WTC11 (cell line): ENCODE data around the gene EXOC4. TPM values are rescaled to one million over a fixed set of nuclear protein-coding genes. Genes with fewer than 3 reads are reported as not detected.

Source experiments
- ATAC-seq: fragments of 200-7000 bp; cut with Tn5 transposase; 2 replicates; pipeline ENCODE4 v1.10.0; 2021; ENCODE audit warnings: mild to moderate bottlenecking, moderate library complexity
- CTCF ChIA-PET: fragments of 300-600 bp; sonication (Branson Sonifier 250); formaldehyde crosslinking; loops from one replicate; lab custom pipeline; 2021; ENCODE audit warnings: antibody characterized with exemption; lab: Charles Lee
- POLR2A ChIA-PET: fragments of 350-600 bp; sonication (Branson Sonifier 250); formaldehyde crosslinking; loops from one replicate; lab custom pipeline; 2021; ENCODE audit warnings: antibody characterized with exemption; lab: Charles Lee
- DNase-seq: peaks from one replicate; pipeline ENCODE4 v3.0.0; 2021; ENCODE audit warnings: low spot score
- H3K27ac Mint-ChIP-seq: 2 replicates; pipeline ENCODE4 v1.8.0; 2021; ENCODE audit warnings: mixed read lengths
- H3K27me3 Mint-ChIP-seq: 2 replicates; pipeline ENCODE4 v1.8.0; 2021; ENCODE audit warnings: low read depth, mild to moderate bottlenecking, moderate library complexity, mixed read lengths
- H3K36me3 Mint-ChIP-seq: 2 replicates; pipeline ENCODE4 v1.8.0; 2021; ENCODE audit warnings: mixed read lengths
- H3K4me1 Mint-ChIP-seq: 2 replicates; pipeline ENCODE4 v1.8.0; 2022; ENCODE audit warnings: mixed read lengths
- H3K4me3 Mint-ChIP-seq: 2 replicates; pipeline ENCODE4 v1.8.0; 2021; ENCODE audit warnings: mild to moderate bottlenecking, moderate library complexity, mixed read lengths
- H3K9me3 Mint-ChIP-seq: 2 replicates; pipeline ENCODE4 v1.8.0; 2021; ENCODE audit warnings: mixed read lengths
- AFF4 ChIP-seq: sonication (generic); formaldehyde crosslinking; IDR thresholded peaks from 2 replicates; pipeline ENCODE4 v1.8.1; 2023; ENCODE audit warnings: mild to moderate bottlenecking, missing genetic modification reagents, borderline replicate concordance
- ATF1 ChIP-seq: sonication (generic); formaldehyde crosslinking; IDR thresholded peaks from 2 replicates; pipeline ENCODE4 v1.8.1; 2023; ENCODE audit warnings: mild to moderate bottlenecking, moderate library complexity, missing genetic modification reagents
- FOXK1 ChIP-seq: sonication (generic); formaldehyde crosslinking; IDR thresholded peaks from 2 replicates; pipeline ENCODE4 v1.8.0; 2022; ENCODE audit warnings: mild to moderate bottlenecking, moderate library complexity, missing genetic modification reagents
- MLX ChIP-seq: sonication (generic); formaldehyde crosslinking; IDR thresholded peaks from 2 replicates; pipeline ENCODE4 v1.8.1; 2023; ENCODE audit warnings: mild to moderate bottlenecking, missing genetic modification reagents, moderate library complexity
- NR2C2 ChIP-seq: sonication (generic); formaldehyde crosslinking; IDR thresholded peaks from 2 replicates; pipeline ENCODE4 v1.8.0; 2022; ENCODE audit warnings: mild to moderate bottlenecking, missing genetic modification reagents
- TEAD4 ChIP-seq: sonication (generic); formaldehyde crosslinking; IDR thresholded peaks from 2 replicates; pipeline ENCODE4 v1.8.0; 2022; ENCODE audit warnings: mild to moderate bottlenecking, missing genetic modification reagents
- ZNF281 ChIP-seq: sonication (generic); formaldehyde crosslinking; IDR thresholded peaks from 2 replicates; pipeline ENCODE4 v1.8.0; 2023; ENCODE audit warnings: mild to moderate bottlenecking, missing genetic modification reagents
- total RNA-seq: library from RNA; stranded (reverse); gene quantifications from 3 replicates; pipeline ENCODE4 v1.2.3, GENCODE V29; 2021
- TF ChIP-seq, protein P1 (sequence below): sonication (generic); formaldehyde crosslinking; IDR thresholded peaks from 2 replicates; pipeline ENCODE4 v1.8.1; 2023; ENCODE audit warnings: mild to moderate bottlenecking, missing genetic modification reagents, moderate library complexity
- TF ChIP-seq, protein P2 (sequence below): fragments of 250-450 bp; sonication (Bioruptor Pico); IDR thresholded peaks from 2 replicates; pipeline ENCODE4 v2.1.2; 2022; ENCODE audit warnings: mild to moderate bottlenecking, moderate library complexity
- TF ChIP-seq, protein P3 (sequence below): fragments of 250-450 bp; sonication (Bioruptor Pico); IDR thresholded peaks from 2 replicates; pipeline ENCODE4 v1.9.0; 2021; ENCODE audit warnings: mild to moderate bottlenecking, borderline replicate concordance

Gene EXOC4
- total RNA-seq, 1 experiment from 2014 or later, result 62.0 TPM

DNA sequence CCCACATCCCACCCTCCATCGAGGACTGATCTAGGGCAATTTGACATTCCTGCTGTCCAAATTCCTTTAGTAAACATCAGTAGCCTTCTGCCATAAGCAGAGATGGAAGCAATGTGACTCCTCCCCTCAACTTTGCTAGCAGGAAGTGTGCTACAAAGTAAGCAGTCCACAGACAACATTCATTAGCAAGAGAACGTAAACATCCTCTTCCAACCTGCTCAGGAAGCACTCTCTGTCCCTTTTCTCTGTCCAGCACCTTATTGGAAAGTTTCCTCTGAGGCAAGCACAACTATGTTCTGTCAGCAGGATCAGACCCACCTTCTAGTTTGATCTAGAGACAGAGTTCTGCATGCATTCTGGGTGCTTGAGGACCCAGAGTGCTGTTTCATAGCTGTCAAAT is 826.1 kb downstream of the EXOC4 start:
- H3K9me3 Mint-ChIP-seq, result peaks cover 43% of the 10 kb centered on the region
- DNase-seq, result no peak

DNA sequence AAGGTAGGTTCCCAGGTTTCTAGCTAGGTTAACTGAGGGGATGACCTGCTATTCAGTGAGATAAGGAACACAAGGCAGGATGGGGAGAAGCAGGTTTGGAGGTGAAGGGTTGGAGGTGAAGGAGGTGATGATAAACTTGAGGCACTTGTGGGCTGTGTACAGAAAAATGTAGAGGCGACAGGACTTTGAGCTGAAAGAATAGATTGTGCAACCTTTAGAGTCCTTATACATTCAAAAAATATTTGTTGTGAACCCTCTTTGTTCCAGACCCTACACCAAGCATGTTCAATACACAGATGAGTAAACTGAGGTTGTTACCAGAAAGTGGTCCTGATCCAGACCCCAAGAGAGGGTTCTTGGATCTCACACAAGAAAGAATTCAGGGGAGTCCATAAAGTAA is 828.8 kb downstream of the EXOC4 start:
- Mint-ChIP-seq H3K36me3 (peaks cover 19% of the 10 kb centered on the region), H3K9me3 (peaks cover 41% of the 10 kb centered on the region), H3K27me3 (no peaks in the 10 kb centered on the region), H3K4me3 (no peak overlapping the region), H3K4me1 (peaks cover 8% of the 10 kb centered on the region), H3K27ac (no peak overlapping the region)
- no peak for TF ChIP-seq MLX (CRISPR knock-in tag)
- no peak for TF ChIP-seq AFF4 (CRISPR knock-in tag)
- no peak for TF ChIP-seq ZNF281 (CRISPR knock-in tag)
- TF ChIP-seq ATF1, result no peak
- TF ChIP-seq, protein P1, sequence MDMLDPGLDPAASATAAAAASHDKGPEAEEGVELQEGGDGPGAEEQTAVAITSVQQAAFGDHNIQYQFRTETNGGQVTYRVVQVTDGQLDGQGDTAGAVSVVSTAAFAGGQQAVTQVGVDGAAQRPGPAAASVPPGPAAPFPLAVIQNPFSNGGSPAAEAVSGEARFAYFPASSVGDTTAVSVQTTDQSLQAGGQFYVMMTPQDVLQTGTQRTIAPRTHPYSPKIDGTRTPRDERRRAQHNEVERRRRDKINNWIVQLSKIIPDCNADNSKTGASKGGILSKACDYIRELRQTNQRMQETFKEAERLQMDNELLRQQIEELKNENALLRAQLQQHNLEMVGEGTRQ (CRISPR knock-in tag), result no peak
- no peak for TF ChIP-seq TEAD4 (CRISPR knock-in tag)
- TF ChIP-seq, protein P2, sequence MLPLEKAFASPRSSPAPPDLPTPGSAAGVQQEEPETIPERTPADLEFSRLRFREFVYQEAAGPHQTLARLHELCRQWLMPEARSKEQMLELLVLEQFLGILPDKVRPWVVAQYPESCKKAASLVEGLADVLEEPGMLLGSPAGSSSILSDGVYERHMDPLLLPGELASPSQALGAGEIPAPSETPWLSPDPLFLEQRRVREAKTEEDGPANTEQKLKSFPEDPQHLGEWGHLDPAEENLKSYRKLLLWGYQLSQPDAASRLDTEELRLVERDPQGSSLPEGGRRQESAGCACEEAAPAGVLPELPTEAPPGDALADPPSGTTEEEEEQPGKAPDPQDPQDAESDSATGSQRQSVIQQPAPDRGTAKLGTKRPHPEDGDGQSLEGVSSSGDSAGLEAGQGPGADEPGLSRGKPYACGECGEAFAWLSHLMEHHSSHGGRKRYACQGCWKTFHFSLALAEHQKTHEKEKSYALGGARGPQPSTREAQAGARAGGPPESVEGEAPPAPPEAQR, result no peak
- TF ChIP-seq, protein P3, sequence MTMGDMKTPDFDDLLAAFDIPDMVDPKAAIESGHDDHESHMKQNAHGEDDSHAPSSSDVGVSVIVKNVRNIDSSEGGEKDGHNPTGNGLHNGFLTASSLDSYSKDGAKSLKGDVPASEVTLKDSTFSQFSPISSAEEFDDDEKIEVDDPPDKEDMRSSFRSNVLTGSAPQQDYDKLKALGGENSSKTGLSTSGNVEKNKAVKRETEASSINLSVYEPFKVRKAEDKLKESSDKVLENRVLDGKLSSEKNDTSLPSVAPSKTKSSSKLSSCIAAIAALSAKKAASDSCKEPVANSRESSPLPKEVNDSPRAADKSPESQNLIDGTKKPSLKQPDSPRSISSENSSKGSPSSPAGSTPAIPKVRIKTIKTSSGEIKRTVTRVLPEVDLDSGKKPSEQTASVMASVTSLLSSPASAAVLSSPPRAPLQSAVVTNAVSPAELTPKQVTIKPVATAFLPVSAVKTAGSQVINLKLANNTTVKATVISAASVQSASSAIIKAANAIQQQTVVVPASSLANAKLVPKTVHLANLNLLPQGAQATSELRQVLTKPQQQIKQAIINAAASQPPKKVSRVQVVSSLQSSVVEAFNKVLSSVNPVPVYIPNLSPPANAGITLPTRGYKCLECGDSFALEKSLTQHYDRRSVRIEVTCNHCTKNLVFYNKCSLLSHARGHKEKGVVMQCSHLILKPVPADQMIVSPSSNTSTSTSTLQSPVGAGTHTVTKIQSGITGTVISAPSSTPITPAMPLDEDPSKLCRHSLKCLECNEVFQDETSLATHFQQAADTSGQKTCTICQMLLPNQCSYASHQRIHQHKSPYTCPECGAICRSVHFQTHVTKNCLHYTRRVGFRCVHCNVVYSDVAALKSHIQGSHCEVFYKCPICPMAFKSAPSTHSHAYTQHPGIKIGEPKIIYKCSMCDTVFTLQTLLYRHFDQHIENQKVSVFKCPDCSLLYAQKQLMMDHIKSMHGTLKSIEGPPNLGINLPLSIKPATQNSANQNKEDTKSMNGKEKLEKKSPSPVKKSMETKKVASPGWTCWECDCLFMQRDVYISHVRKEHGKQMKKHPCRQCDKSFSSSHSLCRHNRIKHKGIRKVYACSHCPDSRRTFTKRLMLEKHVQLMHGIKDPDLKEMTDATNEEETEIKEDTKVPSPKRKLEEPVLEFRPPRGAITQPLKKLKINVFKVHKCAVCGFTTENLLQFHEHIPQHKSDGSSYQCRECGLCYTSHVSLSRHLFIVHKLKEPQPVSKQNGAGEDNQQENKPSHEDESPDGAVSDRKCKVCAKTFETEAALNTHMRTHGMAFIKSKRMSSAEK, result no peak
- ATAC-seq, result no peak
- ChIA-PET POLR2A (no interaction called here), CTCF (no interaction called here)
- DNase-seq, result no peak

More for the DNA sequence above, 826.1 kb downstream of the EXOC4 start:
- no peak for ATAC-seq
- peaks cover 8% of the 10 kb centered on the region for H3K4me1 Mint-ChIP-seq
- POLR2A ChIA-PET, result no interaction called here
- H3K36me3 Mint-ChIP-seq, result peaks cover 21% of the 10 kb centered on the region
- no peak overlapping the region for H3K4me3 Mint-ChIP-seq
- H3K27ac Mint-ChIP-seq, result no peak overlapping the region
- CTCF ChIA-PET, result interaction anchor here (1.3 kb wide), 1 partner anchor 62 kb away, joined by 4 read pairs; no protein-coding TSS in a partner anchor
- no peaks in the 10 kb centered on the region for H3K27me3 Mint-ChIP-seq
- TF ChIP-seq FOXK1, result peak; percentile 46; the same call in 1 of the 2 replicates
- TF ChIP-seq NR2C2, result no peak
